Ramos (cell line): ENCODE data around the gene CFAP73.
"Not testable (repeated sequence)": the region's sequence is repeated elsewhere in the genome, so short reads cannot be mapped to it uniquely, and the experiment has no call there.

Experiments
- in situ Hi-C: fragments of 300-500 bp; cut with MboI; formaldehyde crosslinking; loops from one replicate; pipeline ENCODE4 v1.14.3; 2022; ENCODE audit warnings: low sequenced_read_pairs; ENCODE audit not compliant: unreplicated experiment

Gene CFAP73

DNA sequence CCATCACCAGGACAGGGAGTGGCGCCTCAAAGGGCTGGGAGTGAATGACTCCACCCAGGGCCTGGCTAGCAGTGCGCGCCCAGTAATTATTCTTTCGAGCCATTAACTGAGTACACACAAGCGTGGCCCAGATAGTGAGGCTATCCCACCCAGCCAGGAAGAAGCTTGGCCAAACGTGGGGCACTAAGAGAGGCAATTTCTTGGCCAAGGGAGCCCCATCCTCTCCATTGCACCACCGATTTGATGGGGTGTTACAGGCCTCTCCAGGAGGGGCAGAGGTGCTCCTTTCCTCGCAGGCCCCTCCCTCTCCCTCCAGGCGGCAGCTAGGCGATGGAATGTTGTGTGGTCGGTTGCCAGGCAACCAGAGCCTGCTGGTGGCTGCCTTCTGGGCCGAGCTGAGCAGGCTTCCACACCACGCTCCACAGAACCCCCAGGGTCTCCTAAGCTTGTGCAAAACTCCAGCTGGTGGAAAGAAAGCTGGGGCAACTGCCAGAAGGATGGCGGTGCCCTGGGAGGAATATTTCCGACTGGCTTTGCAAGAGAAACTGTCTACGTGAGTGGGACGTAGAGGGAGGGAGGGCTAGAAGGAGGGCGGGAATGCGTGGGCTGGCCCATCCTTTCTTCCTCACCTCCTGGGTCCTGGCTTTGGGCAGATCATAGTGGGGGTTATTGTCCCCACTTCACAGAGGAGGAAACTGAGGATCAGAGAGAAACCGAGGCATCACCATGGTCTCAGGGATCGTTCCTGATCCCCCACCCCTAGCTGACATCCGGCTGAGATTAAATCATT lies at the start of gene CFAP73:
CFAP73 (plus strand) TSS at position 364 of the 790 bp plus-strand sequence; CDS start at position 498, 134 bp downstream.
- in situ Hi-C loops = loop anchor here (10.0 kb wide), 1 partner anchor 245 kb away; the partner anchor contains the start of gene OAS1

DNA sequence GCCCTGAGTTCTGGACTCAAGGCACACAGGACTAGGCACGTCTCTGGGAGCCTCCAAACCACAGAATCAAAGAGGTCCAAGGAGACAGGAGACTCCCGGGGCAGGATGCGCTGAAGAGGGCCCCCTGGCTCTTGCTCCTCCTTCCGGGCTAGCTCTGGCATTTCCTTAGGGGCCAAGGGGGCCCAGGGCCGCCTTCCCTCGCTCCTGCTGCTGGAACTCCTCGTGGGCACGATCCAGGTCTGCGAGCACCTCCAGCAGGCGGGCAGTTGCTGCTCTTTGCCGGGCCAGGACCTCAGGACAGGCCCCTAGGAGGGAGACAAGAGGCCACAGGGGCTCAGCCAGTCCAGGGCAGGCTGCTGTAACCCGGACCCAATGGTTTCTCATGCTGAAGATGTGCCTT lies 49.8 kb upstream of the CFAP73 start:
- in situ Hi-C loops = loop anchor here (5.0 to 10.0 kb wide), 2 partner anchors 52 to 105 kb away; no protein-coding TSS in a partner anchor

DNA sequence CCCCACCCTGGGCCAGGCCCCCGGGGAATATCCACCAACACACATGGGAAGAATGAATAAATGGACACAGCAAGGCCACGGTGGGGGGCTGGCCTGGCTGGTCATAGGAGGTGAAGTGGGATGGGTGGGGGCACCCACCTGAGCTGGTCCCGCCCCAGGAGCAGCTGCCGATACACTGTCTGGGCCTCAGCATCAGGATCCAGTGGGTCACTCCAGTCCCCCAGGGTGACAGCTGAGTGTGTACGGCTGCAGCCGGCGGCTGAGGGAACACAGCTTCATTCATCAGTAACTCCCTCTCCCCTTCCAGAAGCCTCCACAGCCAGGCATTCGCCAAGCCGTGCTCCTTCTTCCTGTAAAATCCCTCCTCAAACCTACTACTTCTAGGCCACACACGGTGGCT lies 47.8 kb upstream of the CFAP73 start:
- in situ Hi-C loops = no loop called here

DNA sequence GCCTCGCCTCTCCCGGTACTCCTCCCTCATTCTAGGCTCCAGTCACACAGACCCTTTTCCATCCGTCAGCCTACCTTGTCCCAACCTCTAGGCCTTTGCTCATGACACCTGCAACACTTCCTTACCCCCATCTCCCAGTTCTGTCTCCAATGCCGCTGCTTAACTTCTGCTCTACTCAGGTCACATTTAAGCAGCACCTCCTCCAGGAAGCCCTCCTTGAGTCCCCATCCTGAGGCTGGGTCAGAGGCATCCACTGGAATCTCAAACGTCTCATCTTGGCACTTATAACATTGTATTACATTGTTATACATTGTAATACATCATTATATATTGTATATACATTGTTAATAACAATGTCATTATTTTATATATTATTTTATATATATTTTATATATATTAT lies 46.7 kb upstream of the CFAP73 start:
- in situ Hi-C loops = no loop called here

DNA sequence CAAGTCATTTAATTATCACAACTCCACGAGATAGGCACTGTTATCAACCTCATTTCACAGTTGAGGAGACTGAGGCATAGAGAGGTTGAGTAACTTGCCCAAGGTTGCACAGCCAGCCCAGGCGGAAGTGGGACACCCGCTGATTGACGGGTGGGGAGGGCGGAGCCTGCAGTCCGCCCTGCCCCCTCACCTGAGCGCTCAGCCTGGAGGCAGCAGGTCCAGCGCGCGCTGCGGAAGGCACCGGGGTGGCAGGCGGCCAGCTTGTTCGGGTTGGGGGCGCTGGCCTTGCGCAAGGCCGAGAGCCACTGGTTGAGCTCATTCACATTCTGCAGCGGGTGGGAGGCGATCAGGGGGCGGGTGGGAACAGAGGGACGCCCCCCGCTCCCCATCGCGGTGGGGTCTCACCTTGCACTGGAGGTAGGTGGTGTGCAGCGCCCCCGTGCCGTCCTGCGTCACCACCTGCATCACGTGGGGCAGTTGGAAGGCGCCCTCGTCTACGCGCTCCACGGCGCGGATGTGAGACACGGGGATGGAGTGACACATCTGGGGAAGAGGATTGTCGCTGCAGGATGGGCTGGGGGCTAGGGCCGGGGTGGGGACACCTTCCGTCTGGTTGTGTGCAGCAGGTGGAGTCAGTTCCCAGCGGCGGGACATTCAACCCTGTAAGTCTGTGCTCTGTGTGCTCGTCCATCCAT lies 45.6 kb upstream of the CFAP73 start:
- in situ Hi-C loops = no loop called here

DNA sequence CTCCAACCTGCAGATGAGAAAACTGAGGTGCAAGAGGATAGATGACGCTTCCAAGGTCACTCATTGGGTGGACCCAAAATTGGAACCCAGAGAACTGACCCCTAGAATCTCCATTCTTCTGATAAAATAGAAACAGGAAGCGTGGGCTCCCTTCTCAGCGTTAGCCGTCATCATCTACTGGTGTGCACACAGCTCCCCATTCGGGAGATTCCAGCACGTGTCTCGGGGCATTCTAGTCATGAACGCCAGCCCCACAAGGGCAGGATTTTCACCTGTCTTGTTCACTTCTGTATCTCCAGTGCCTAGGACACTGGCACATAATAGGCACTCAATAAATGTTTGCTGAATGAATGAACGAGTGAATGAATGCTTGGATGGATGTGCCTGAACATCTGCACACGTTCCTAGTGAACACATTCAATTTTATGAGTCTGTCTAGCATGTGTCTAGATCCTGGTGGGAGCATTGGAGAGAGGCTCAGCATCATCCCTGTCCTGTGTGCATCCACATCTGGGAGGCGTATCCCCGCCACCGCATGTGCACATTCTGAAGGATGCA lies 44.5 kb upstream of the CFAP73 start:
- in situ Hi-C loops = no loop called here

DNA sequence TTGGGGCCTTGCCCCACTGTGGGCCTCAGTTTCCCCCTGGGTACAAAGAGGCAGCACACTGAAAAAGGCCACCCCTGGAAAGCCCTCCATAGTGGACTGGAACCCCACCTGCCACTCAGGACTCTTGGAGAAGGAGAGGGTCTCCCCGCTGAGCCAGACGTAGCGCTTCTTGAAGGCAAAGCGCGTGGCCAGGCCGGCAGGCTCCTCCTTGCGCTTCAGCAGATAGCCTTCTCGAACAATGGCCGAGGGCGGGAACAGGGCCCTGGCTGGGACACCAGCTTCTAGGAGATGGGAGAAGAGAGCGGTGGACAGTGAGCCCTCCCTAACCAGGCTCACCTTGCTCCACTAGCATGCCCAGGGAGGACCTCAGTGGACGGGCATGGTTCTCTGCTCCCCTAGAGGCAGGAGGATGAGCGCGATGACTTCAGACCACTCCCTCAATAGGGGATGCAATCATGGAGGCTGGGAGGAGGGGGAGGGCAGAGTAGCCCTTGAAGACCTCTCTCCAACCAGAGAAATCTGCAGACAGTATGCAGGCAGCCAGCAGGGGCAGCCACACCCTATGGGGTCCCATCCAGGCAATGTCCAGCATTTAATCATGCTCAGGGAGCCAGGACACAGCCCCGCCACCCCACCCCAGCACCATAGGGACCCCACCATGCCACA lies 43.8 kb upstream of the CFAP73 start:
- in situ Hi-C loops = no loop called here

DNA sequence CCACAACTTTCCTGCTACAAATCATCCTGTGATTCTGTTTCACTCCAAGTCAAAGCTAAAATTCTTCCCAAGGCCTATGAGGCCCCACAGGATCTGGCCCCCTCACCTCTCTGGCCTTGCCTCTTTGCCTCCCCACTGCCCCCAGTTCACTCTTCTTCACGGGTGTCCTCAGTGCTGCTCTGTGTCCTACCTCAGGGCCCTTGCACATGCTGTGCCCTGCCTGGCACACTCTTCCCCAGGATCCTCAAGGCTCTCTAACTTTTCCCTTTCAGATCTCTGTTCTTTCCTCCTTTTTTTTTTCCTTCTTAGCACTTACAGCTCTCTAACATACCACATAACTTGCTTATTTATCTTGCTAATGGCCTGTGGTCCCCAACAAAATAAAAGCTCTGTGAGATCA lies 43.2 kb upstream of the CFAP73 start:
- in situ Hi-C loops = no loop called here

DNA sequence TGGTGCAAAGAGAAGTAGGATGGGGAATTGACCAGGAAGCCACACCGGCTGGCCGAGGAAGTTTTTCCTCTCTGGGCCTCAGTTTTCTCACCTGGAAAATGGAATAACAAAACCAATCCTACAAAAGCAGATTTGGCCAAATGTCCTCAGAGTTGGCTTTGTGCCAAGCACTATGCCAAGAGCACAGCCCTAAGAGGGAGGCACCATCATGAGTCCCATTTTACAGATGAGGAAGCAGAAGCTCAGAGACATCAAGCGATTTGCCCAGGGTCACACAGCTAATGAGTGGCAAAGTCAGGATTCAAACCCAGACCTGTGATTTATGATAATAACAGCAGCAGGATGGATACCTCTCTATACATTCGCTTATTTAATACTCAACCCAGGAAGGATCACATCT lies 41.2 kb upstream of the CFAP73 start:
- in situ Hi-C loops = no loop called here

DNA sequence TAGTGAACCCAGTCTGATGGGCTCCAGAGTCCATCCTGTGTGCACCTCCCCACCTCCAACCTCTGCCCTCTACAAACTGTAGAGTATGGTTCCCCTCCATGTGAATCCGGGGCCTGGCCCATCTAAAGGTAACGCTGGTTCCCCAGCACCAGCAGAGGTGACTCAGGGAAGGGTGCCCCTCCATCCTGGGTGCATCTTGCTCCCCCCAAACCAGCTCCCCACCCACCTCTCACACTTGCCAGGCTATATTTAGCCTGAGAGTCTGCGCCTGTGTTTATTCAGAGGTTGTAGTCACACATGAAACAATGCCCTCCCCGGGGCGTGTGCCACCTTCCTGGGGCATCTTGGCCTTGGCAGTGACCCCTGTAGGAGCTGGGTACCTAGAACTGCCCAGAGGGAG lies 40.2 kb upstream of the CFAP73 start:
- in situ Hi-C loops = no loop called here

DNA sequence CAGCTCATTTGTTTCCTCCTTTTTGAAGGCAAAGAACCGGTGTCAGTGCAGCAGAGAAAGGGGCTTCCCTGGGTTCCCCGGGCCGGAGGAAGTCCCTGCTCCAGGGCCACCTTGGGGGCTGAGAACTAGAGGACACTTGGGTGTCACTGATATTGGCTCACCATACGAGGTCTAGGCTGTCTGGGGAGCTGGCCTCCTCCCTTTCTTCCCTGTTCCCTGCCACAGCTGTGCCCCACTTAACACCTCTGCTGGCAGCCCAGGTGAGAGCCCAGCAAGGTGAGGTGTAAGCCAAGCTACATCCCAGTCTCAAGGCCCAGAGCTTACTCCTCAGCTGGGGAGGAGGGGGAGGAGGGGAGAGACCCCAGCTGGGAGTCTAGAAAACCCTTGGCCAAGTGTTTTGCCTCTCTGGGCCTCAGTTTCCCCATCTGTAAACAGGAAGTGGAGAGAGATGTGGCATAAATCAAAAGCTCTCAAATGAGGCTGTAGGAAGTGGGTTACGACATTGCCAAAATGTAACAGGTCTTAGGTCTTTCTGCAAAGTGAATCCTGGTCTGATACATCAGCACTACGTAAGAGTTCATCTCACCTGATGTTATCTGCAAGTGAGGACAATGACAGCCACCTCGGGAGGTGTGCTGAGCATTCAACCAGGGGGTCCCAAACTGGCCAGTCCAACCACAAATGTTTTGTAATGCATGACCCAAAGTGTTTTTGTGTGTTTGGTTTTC lies 39.5 kb upstream of the CFAP73 start:
- in situ Hi-C loops = no loop called here

DNA sequence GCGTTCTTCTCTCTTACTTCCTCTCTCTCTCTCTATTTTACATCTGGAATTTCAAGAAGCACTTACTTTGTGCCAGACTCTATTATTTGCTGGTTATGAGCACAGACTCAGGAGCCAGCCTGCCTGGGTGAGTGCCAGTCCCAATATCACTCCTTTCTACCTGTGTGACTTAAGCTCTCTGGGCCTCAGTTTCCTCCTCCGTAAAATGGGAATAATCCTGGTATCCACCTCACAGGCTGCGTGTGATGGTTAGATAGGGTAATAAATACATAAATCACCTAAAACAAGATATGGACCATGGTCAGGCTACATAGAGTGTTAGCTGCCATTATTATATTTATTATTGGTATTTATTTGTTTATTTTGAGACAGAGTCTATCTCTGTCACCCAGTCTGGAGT lies 38.3 kb upstream of the CFAP73 start:
- in situ Hi-C loops = no loop called here

DNA sequence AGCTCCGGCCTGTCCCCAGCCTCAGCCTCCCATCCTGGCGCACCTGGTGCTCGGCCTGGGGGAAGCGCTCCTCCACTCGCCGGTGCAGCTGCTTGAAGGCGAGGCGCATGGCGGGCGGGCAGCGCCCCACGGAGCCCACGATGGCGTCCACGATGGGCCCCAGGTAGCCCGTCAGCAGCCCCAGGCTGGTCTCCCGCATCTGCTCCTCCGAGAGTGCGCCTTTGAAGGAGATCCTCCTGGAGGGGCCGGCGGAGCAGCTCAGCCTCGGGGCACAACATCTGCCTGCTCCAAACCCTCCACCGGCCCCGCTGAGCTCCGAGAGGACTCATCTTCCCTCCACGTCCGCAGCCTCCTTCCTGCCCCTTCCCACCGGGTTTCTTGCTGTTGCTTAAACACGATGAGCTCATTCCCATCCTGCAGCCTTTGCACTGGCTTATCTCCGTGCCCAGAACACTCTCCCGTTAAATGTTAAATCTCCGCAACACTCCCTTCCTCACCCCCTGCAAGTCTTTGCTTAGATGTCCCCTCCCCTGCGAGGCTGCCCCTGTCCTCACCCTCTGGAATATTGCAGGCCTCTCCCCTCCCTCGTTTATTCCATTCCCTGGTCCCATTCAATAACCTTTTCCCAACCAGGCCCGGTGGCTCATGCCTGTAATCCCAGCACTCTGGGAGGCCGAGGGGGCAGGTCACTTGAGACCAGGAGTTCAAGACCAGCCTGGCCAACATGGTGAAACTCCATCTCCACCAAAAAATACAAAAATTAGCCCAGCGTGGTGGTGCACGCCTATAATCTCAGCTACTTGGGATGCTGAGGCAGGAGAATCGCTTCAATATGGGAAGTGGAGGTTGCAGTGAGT lies 37.3 kb upstream of the CFAP73 start:
- in situ Hi-C loops = no loop called here

DNA sequence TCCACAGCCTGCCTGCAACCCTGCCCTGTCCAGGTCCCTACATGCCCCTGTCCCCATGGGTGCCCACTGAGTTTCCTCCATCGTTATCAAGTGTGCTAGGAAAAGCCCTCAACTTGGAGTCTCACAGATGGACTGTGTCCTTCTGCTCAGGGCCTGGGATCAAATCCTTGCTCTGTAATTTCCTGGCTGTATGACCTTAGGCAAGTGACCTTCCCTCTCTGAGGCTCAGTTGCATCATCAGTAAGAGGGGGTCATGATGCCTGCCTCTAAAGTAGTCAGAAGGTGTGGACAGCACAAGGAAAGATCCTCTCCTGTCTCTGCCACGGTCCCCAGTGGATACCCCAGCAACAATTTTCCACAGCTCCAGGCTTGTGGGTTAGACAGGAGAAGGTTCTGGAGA lies 36.1 kb upstream of the CFAP73 start:
- in situ Hi-C loops = no loop called here

DNA sequence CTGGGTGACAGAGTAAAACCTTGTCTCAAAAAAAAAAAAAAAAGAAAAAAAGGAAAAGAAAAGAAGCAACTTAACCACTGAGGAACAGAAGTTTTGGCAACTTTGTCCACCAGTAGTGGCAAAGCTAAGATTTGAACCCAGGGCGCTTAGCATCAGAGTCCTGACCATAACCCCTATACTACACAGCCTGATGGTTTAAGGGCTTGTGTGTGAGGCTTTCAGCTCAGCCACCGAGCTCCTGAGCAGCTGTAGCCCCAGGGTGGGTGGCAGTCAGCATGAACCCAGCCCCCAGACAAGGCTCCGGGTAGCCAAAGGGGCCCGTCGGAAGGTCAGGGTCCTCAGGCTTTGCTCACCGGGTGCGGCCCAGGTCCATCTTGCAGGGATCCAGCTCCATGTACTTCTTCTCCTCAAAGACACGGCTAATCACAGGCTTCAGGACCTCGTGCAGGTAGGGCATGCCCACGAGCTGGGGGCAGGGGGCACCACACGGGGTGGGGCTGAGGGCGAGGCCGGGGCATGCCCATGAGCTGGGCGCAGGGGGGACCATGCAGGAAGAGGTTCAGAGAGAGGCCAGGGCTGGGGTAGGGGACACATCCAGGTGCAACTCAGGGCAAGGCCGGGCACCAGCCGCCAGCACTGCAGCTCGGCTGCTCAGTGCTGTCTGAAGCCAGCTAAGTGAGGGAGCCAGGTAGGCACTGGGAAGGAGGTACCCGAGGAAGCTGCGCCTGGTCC lies 34.9 kb upstream of the CFAP73 start:
- in situ Hi-C loops = no loop called here

DNA sequence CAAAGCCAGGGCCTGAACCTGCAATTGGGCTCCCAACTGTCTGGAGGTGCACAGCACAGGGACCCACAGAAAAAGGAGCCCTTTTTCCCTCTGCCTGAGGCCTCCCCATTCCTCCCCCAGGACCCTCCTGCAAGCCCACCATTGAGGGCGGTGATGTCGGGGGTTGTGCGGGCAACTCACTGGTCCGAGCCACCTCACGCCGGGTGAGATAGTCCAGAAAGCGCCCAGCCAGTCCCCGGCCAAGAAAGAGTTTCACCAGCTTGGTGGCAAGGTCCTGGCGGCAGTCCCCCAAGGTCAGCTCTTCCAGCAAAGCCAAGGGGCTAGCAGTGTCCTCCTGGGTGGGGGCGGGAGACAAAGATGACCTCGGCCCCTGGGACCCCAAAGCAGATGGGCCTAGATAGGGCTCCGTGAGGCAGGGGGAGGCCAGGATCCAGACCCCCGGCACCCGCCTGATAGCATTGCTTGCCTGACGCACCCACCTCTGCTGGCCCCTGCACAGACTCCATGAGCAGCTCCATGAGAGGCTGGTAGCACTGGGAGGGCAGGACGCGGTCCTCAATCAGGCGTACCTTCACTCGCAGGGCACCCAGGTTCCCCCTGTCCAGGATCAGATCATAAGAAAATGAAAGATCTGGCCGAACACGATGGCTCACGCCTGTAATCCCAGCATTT lies 33.9 kb upstream of the CFAP73 start:
- in situ Hi-C loops = no loop called here

DNA sequence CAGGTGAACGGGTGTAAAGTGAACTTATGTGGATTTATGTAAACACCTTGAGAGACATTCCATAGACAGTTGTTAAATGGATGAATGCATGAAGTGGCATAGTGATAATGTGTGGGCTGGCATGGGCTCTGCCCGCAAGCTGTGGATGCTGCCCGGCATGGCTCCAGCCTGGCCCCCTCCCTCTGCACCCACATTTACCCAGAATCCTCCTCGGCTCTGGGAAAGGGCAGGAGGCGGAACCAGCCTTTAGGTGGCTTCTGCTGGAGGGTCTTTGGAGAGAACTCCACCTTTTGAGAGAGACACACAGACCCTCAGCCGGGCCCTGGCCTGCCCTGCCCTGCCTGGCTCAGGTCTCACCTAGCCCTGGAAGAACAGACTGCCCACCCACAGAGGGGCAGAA lies 32.6 kb upstream of the CFAP73 start:
- in situ Hi-C loops = no loop called here

DNA sequence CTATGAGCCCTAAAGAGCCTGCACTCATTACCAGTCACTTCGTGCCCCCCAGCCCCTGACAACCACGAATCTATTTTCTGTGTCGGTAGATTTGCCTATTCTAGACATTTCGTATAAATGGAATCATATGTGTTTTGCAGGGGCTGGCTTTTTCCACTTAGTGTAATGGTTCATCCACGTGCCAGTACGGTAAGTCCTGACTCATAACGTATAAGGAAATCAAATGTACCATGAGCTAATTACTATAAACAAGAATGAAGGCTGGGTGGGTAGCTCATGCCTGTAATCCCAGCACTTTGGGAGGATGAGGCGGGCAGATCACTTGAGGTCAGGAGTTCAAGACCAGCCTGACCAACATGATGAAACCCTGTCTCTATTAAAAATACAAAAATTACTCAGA lies 31.8 kb upstream of the CFAP73 start:
- in situ Hi-C loops = not testable (repeated sequence)
